Adipocyte (in vitro differentiated cells): ENCODE results near the gene SFXN1.

Source experiments
- DNase-seq: peaks from one replicate; pipeline ENCODE4 v3.0.0-alpha.2; 2015; ENCODE audit warnings: low read depth
- H3K27me3 ChIP-seq: replicated peaks from 2 replicates; pipeline ENCODE4 v1.7.0; 2013; ENCODE audit warnings: mild to moderate bottlenecking, low read length, moderate library complexity; ENCODE audit not compliant: control insufficient read depth, insufficient read depth
- H3K36me3 ChIP-seq: 2 replicates; pipeline ENCODE4 v1.7.0; 2013; ENCODE audit warnings: low read length, mild to moderate bottlenecking, moderate library complexity; ENCODE audit not compliant: control insufficient read depth, insufficient read depth, severe bottlenecking
- H3K4me1 ChIP-seq: 2 replicates; pipeline ENCODE4 v1.7.0; 2013; ENCODE audit warnings: mild to moderate bottlenecking, low read length, moderate library complexity; ENCODE audit not compliant: control insufficient read depth, insufficient read depth
- H3K4me3 ChIP-seq: 2 replicates; pipeline ENCODE4 v1.7.0; 2013; ENCODE audit warnings: mild to moderate bottlenecking, low read length, moderate library complexity
- H3K9ac ChIP-seq: 2 replicates; pipeline ENCODE4 v1.7.0; 2013; ENCODE audit warnings: mild to moderate bottlenecking, low read length, moderate library complexity
- H3K9me3 ChIP-seq: 2 replicates; pipeline ENCODE4 v1.7.0; 2013; ENCODE audit warnings: mild to moderate bottlenecking, low read length, moderate library complexity; ENCODE audit not compliant: control insufficient read depth

The SFXN1 gene

GRCh38 chr5:175576096-175576495 is 97.7 kb downstream of the SFXN1 start:
- H3K4me1 ChIP-seq = no peaks in the 10 kb centered on the region
- DNase-seq = no peak

GRCh38 chr5:175576591-175576990 is 98.2 kb downstream of the SFXN1 start:
- Histone ChIP-seq H3K4me3 (no peak overlapping the region), H3K36me3 (no peaks in the 10 kb centered on the region), H3K27me3 (peaks cover 12% of the 10 kb centered on the region), H3K9me3 (peaks cover 6% of the 10 kb centered on the region), H3K9ac (no peak overlapping the region), H3K4me1 (no peaks in the 10 kb centered on the region)
- DNase-seq = no peak

More at GRCh38 chr5:175576096-175576495, 97.7 kb downstream of the SFXN1 start:
- Histone ChIP-seq H3K9ac (no peak overlapping the region), H3K9me3 (peaks cover 6% of the 10 kb centered on the region), H3K36me3 (no peaks in the 10 kb centered on the region), H3K4me3 (no peak overlapping the region), H3K27me3 (peaks cover 17% of the 10 kb centered on the region)
